DMS 273 (cell line): ENCODE data around the gene DPH7.
"Not testable (repeated sequence)": the region's sequence is repeated elsewhere in the genome, so short reads cannot be mapped to it uniquely, and the experiment has no call there.

ENCODE experiments used
- DNase-seq: peaks from one replicate; lab custom pipeline; 2025; ENCODE audit not compliant: unreplicated experiment; lab: John Stamatoyannopoulos, UW

The DPH7 gene

GRCh38 chr9:137578518-137579258 is at the start of gene DPH7:
Gene DPH7 (minus strand): TSS chr9:137578925. CDS start chr9:137578777, 148 bp downstream.
- DNase-seq, result peak; percentile 97

- DNase-seq, result not testable (repeated sequence)
These were observed 48.7 kb upstream of the DPH7 start for GRCh38 chr9:137627406-137627805.

GRCh38 chr9:137626464-137626863 is 47.7 kb upstream of the DPH7 start:
- no peak for DNase-seq

- DNase-seq, result not testable (repeated sequence)
These were observed 43.5 kb upstream of the DPH7 start for GRCh38 chr9:137622211-137622610.

GRCh38 chr9:137621131-137621757 is 42.5 kb upstream of the DPH7 start:
- peak; percentile 55 for DNase-seq

- no peak for DNase-seq
These were observed 41.9 kb upstream of the DPH7 start for GRCh38 chr9:137620581-137620980.

GRCh38 chr9:137620048-137620405 is 41.3 kb upstream of the DPH7 start:
- no peak for DNase-seq

GRCh38 chr9:137619240-137620047 is 40.7 kb upstream of the DPH7 start:
- DNase-seq, result peak; percentile 62

- DNase-seq, result peak; percentile 93
These were observed 39.7 kb upstream of the DPH7 start, which contains the start of gene EHMT1 for GRCh38 chr9:137618105-137619067. Gene EHMT1 (plus strand): TSS chr9:137619005. CDS start chr9:137619029, 24 bp downstream.

GRCh38 chr9:137615387-137615871 is 36.7 kb upstream of the DPH7 start:
- DNase-seq, result no peak

GRCh38 chr9:137614631-137615386 is 36.1 kb upstream of the DPH7 start:
- no peak for DNase-seq

GRCh38 chr9:137613738-137614523 is 35.2 kb upstream of the DPH7 start:
- DNase-seq, result no peak

- no peak for DNase-seq
These were observed 34.5 kb upstream of the DPH7 start for GRCh38 chr9:137613259-137613658.

GRCh38 chr9:137612741-137613142 is 34.0 kb upstream of the DPH7 start:
- no peak for DNase-seq

- DNase-seq, result peak; percentile 48
These were observed 33.2 kb upstream of the DPH7 start for GRCh38 chr9:137611623-137612609.

GRCh38 chr9:137610944-137611343 is 32.2 kb upstream of the DPH7 start:
- DNase-seq, result no peak

GRCh38 chr9:137607141-137607857 is 28.6 kb upstream of the DPH7 start:
- DNase-seq, result no peak
